ENCODE data around the gene BCAS3. TPM values are rescaled to one million over a fixed set of nuclear protein-coding genes. Genes with fewer than 3 reads are reported as not detected.

BCAS3 gene
- total RNA-seq, 1 experiment from 2014 or later: 26.3 TPM

DNA sequence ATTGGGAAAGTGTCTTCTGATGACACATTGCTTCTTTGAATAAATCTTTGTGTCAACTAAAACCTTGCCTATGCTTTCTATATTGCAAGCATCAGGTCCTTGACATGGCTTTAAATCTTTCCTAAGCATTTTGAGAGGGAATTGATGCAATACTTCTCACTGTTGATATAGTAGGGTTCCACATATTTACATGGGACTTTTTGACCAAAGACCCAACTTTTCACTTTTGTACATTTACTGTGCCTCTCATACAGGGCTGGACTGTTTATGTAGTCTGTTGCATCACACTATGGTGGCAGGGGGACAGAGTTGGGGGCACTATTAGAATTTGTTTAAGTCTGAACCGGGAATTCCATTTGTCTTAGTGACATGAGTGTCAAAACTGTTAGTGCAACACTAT, 413.4 kb downstream of the BCAS3 start:
- BruUV-seq (replicated peaks): no TSS peak
- H3K79me2 ChIP-seq (ENCODE audit: insufficient read depth, low read length): no peaks in the 10 kb centered on the region

More for the DNA sequence above, 413.4 kb downstream of the BCAS3 start:
- no peaks in the 10 kb centered on the region for H4K20me1 ChIP-seq (ENCODE audit: insufficient read depth)
- H3K4me2 ChIP-seq (ENCODE audit: low read length): no peak overlapping the region
- no peak overlapping the region for H3K9ac ChIP-seq (ENCODE audit: low read length)
- TF ChIP-seq, protein P1, sequence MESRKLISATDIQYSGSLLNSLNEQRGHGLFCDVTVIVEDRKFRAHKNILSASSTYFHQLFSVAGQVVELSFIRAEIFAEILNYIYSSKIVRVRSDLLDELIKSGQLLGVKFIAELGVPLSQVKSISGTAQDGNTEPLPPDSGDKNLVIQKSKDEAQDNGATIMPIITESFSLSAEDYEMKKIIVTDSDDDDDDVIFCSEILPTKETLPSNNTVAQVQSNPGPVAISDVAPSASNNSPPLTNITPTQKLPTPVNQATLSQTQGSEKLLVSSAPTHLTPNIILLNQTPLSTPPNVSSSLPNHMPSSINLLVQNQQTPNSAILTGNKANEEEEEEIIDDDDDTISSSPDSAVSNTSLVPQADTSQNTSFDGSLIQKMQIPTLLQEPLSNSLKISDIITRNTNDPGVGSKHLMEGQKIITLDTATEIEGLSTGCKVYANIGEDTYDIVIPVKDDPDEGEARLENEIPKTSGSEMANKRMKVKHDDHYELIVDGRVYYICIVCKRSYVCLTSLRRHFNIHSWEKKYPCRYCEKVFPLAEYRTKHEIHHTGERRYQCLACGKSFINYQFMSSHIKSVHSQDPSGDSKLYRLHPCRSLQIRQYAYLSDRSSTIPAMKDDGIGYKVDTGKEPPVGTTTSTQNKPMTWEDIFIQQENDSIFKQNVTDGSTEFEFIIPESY (IDR thresholded peaks at IDR 0.05; ENCODE audit: extremely low read depth, insufficient replicate concordance, low read length): no peak
- TF ChIP-seq TCF7L2 (IDR thresholded peaks at IDR 0.05; ENCODE audit: borderline replicate concordance, extremely low read depth, insufficient read depth, insufficient read length) (no peak), ZNF274 (IDR thresholded peaks at IDR 0.05; ENCODE audit: low read depth, low read length) (no peak), POLR2A (IDR thresholded peaks at IDR 0.05; ENCODE audit: borderline replicate concordance, extremely low read depth, insufficient read depth, insufficient read length) (no peak), SP1 (IDR thresholded peaks at IDR 0.05; ENCODE audit: low read depth) (no peak)
- TF ChIP-seq, protein P2, sequence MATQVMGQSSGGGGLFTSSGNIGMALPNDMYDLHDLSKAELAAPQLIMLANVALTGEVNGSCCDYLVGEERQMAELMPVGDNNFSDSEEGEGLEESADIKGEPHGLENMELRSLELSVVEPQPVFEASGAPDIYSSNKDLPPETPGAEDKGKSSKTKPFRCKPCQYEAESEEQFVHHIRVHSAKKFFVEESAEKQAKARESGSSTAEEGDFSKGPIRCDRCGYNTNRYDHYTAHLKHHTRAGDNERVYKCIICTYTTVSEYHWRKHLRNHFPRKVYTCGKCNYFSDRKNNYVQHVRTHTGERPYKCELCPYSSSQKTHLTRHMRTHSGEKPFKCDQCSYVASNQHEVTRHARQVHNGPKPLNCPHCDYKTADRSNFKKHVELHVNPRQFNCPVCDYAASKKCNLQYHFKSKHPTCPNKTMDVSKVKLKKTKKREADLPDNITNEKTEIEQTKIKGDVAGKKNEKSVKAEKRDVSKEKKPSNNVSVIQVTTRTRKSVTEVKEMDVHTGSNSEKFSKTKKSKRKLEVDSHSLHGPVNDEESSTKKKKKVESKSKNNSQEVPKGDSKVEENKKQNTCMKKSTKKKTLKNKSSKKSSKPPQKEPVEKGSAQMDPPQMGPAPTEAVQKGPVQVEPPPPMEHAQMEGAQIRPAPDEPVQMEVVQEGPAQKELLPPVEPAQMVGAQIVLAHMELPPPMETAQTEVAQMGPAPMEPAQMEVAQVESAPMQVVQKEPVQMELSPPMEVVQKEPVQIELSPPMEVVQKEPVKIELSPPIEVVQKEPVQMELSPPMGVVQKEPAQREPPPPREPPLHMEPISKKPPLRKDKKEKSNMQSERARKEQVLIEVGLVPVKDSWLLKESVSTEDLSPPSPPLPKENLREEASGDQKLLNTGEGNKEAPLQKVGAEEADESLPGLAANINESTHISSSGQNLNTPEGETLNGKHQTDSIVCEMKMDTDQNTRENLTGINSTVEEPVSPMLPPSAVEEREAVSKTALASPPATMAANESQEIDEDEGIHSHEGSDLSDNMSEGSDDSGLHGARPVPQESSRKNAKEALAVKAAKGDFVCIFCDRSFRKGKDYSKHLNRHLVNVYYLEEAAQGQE (IDR thresholded peaks at IDR 0.05; ENCODE audit: low read depth): no peak
- TF ChIP-seq, protein P3, sequence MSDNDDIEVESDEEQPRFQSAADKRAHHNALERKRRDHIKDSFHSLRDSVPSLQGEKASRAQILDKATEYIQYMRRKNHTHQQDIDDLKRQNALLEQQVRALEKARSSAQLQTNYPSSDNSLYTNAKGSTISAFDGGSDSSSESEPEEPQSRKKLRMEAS (IDR thresholded peaks at IDR 0.05): no peak
- peaks cover 5 to 6% of the 10 kb centered on the region in 2 experiments; a peak in 2 of 4 replicates for H3K9me3 ChIP-seq (ENCODE audit: control insufficient read depth in 1 of 2, insufficient read depth in 1 of 2, low read depth in 1 of 2, low read length in 2 of 2)
- H3K4me1 ChIP-seq (ENCODE audit: control insufficient read depth in 1 of 2, insufficient read depth in 2 of 2, low read length in 2 of 2): no peaks in the 10 kb centered on the region
- POLR2A ChIA-PET: no interaction called here
- no peaks in the 10 kb centered on the region for H3K9me2 ChIP-seq (ENCODE audit: insufficient read depth)
- intact Hi-C loops (cut with micrococcal nuclease): loop anchor here (10.0 kb wide), 1 partner anchor 56 kb away; no protein-coding TSS in a partner anchor
- H3K36me3 ChIP-seq (ENCODE audit: control insufficient read depth in 1 of 2, insufficient read depth in 2 of 2, low read length in 2 of 2): no peaks in the 10 kb centered on the region
- DNase-seq (ENCODE audit: low read depth, low spot score): no peak
- no peak for ATAC-seq
- CTCF ChIA-PET: no interaction called here
- H3K27ac ChIP-seq (ENCODE audit: low read depth, low read length): no peak overlapping the region
- H2AFZ ChIP-seq (ENCODE audit: low read depth, low read length, poor library complexity, severe bottlenecking): no peak overlapping the region
- no peak overlapping the region for H3K4me3 ChIP-seq (replicated peaks in 1 of 2; ENCODE audit: low read depth in 1 of 2, low read length in 2 of 2)
- H3K27me3 ChIP-seq (ENCODE audit: insufficient read depth, low read length): no peaks in the 10 kb centered on the region
- RAD21 ChIA-PET (ENCODE audit: low non-redundant PET in 1 of 2, low total read pairs in 2 of 2, uncharacterized antibody in 2 of 2, unreplicated experiment in 2 of 2): no interaction called here

All from HCT116 (cell line).